GM19240 (cell line): ENCODE measurements around the gene WDR76.
"Not testable (repeated sequence)": the region's sequence is repeated elsewhere in the genome, so short reads cannot be mapped to it uniquely, and the experiment has no call there.

Experiments
- DNase-seq: peaks from one replicate; pipeline ENCODE4 v3.0.0; 2011; ENCODE audit warnings: low spot score; ENCODE audit not compliant: insufficient read length

Gene WDR76

GRCh38 chr15:43826508-43827341, at the start of gene WDR76:
Gene WDR76, plus strand, starts transcription at chr15:43827002. Its CDS starts 31 bp downstream, at chr15:43827033.
- peak; percentile 46 for DNase-seq

GRCh38 chr15:43777267-43777914, 49.4 kb upstream of the WDR76 start:
- no peak for DNase-seq

GRCh38 chr15:43779016-43779415, 47.8 kb upstream of the WDR76 start:
- no peak for DNase-seq

- no peak for DNase-seq
Measured at GRCh38 chr15:43789409-43789808, 37.4 kb upstream of the WDR76 start.

- DNase-seq, result peak; percentile 83
Measured at GRCh38 chr15:43791993-43792760, 34.6 kb upstream of the WDR76 start, which contains the start of gene SERF2. Gene SERF2, plus strand, starts transcription at chr15:43792320. Its CDS starts 57 bp downstream, at chr15:43792377.

- DNase-seq, result no peak
Measured at GRCh38 chr15:43792761-43793476, 33.9 kb upstream of the WDR76 start.

- no peak for DNase-seq
Measured at GRCh38 chr15:43793647-43794046, 33.2 kb upstream of the WDR76 start.

- DNase-seq, result no peak
Measured at GRCh38 chr15:43794269-43795037, 32.3 kb upstream of the WDR76 start.

- no peak for DNase-seq
Measured at GRCh38 chr15:43795197-43795596, 31.6 kb upstream of the WDR76 start.

- no peak for DNase-seq
Measured at GRCh38 chr15:43795997-43796396, 30.8 kb upstream of the WDR76 start.

GRCh38 chr15:43796566-43796965, 30.2 kb upstream of the WDR76 start:
- no peak for DNase-seq

- no peak for DNase-seq
Measured at GRCh38 chr15:43799209-43799944, 27.4 kb upstream of the WDR76 start.

- no peak for DNase-seq
Measured at GRCh38 chr15:43799945-43800285, 26.9 kb upstream of the WDR76 start, which contains the start of gene SERINC4. Gene SERINC4, minus strand, starts transcription at chr15:43800220. Its CDS starts 234 bp downstream, at chr15:43799986.

GRCh38 chr15:43800286-43801141, 26.3 kb upstream of the WDR76 start, which contains the start of gene HYPK:
Gene HYPK, plus strand, starts transcription at chr15:43800599. Its CDS starts 24 bp downstream, at chr15:43800623.
- DNase-seq, result peak; percentile 51

- DNase-seq, result not testable (repeated sequence)
Measured at GRCh38 chr15:43802676-43803075, 24.1 kb upstream of the WDR76 start.

- no peak for DNase-seq
Measured at GRCh38 chr15:43808435-43808950, 18.3 kb upstream of the WDR76 start.

GRCh38 chr15:43808960-43809678, 17.7 kb upstream of the WDR76 start:
- no peak for DNase-seq

GRCh38 chr15:43815064-43815463, 11.7 kb upstream of the WDR76 start:
- not testable (repeated sequence) for DNase-seq
